HEK293T (cell line): ENCODE measurements around the gene MYCBP2.

Experiments used
- CTCF ChIA-PET: fragments of 350-600 bp; formaldehyde crosslinking; extraction: SDS; loops from one replicate; lab custom pipeline; 2021; ENCODE audit warnings: antibody characterized with exemption, inconsistent platforms; lab: Yijun Ruan, JAX
- POLR2A ChIA-PET: fragments of 350-600 bp; formaldehyde crosslinking; extraction: SDS; loops from one replicate; lab custom pipeline; 2020; ENCODE audit warnings: antibody characterized with exemption, inconsistent platforms; lab: Yijun Ruan, JAX
- DNase-seq: peaks from one replicate; pipeline ENCODE4 v3.0.0; 2012; ENCODE audit warnings: mixed read lengths; ENCODE audit errors: extremely low spot score
- ARNT ChIP-seq: fragments of 450-650 bp; IDR thresholded peaks from 2 replicates; pipeline ENCODE4 v1.6.1; 2017; ENCODE audit warnings: mild to moderate bottlenecking
- BHLHE40 ChIP-seq: fragments of 450-650 bp; IDR thresholded peaks from 2 replicates; pipeline ENCODE4 v1.6.1; 2016; ENCODE audit warnings: mild to moderate bottlenecking, moderate library complexity, borderline replicate concordance
- CTBP1 ChIP-seq: fragments of 450-650 bp; IDR thresholded peaks from 2 replicates; pipeline ENCODE4 v1.6.1; 2016; ENCODE audit warnings: borderline replicate concordance
- ELF4 ChIP-seq: fragments of 450-650 bp; IDR thresholded peaks from 2 replicates; pipeline ENCODE4 v1.6.1; 2017; ENCODE audit warnings: antibody characterized with exemption
- FOXA1 ChIP-seq: fragments of 450-650 bp; IDR thresholded peaks from 2 replicates; pipeline ENCODE4 v1.6.1; 2016; ENCODE audit warnings: mild to moderate bottlenecking
- FOXK2 ChIP-seq: fragments of 450-650 bp; IDR thresholded peaks from 2 replicates; pipeline ENCODE4 v1.6.1; 2016; ENCODE audit warnings: mild to moderate bottlenecking
- FOXM1 ChIP-seq: fragments of 450-650 bp; IDR thresholded peaks from 2 replicates; pipeline ENCODE4 v1.6.1; 2017; ENCODE audit warnings: mild to moderate bottlenecking, borderline replicate concordance
- HDGF ChIP-seq: fragments of 450-650 bp; IDR thresholded peaks from 2 replicates; pipeline ENCODE4 v1.6.1; 2017; ENCODE audit warnings: antibody characterized with exemption, borderline replicate concordance
- L3MBTL2 ChIP-seq: fragments of 450-650 bp; conservative IDR thresholded peaks from 2 replicates; pipeline ENCODE4 v1.6.1; 2016; ENCODE audit warnings: mild to moderate bottlenecking
- LEF1 ChIP-seq: fragments of 450-650 bp; IDR thresholded peaks from 2 replicates; pipeline ENCODE4 v1.6.1; 2017; ENCODE audit warnings: mild to moderate bottlenecking, borderline replicate concordance
- NFRKB ChIP-seq: fragments of 450-650 bp; IDR thresholded peaks from 2 replicates; pipeline ENCODE4 v1.6.1; 2016; ENCODE audit warnings: mild to moderate bottlenecking, moderate library complexity
- PKNOX1 ChIP-seq: fragments of 450-650 bp; IDR thresholded peaks from 2 replicates; pipeline ENCODE4 v1.6.1; 2016
- SP1 ChIP-seq: fragments of 450-650 bp; IDR thresholded peaks from 2 replicates; pipeline ENCODE4 v1.6.1; 2017
- SUZ12 ChIP-seq: fragments of 450-650 bp; IDR thresholded peaks from 2 replicates; pipeline ENCODE4 v1.6.1; 2016; ENCODE audit warnings: mild to moderate bottlenecking
- TARDBP ChIP-seq: fragments of 450-650 bp; IDR thresholded peaks from 2 replicates; pipeline ENCODE4 v1.6.1; 2016
- ZNF384 ChIP-seq: fragments of 450-650 bp; IDR thresholded peaks from 2 replicates; pipeline ENCODE4 v1.6.1; 2016

The MYCBP2 gene

GRCh38 chr13:77113496-77113895 is 213.4 kb downstream of the MYCBP2 start:
- TF ChIP-seq TARDBP (no peak), SP1 (no peak), FOXK2 (no peak), ZNF384 (no peak), HDGF (no peak), ARNT (no peak), FOXA1 (no peak), FOXM1 (no peak), CTBP1 (no peak), LEF1 (no peak), NFRKB (no peak), L3MBTL2 (no peak), PKNOX1 (no peak), SUZ12 (no peak), BHLHE40 (no peak), ELF4 (no peak)
- POLR2A ChIA-PET: no interaction called here
- no peak for DNase-seq
- CTCF ChIA-PET: no interaction called here

- CTCF ChIA-PET: no interaction called here
- no peak for DNase-seq
- POLR2A ChIA-PET: no interaction called here
- TF ChIP-seq ZNF384 (no peak), LEF1 (no peak), TARDBP (no peak), L3MBTL2 (no peak), CTBP1 (no peak), PKNOX1 (no peak), FOXK2 (no peak), HDGF (no peak), NFRKB (no peak), FOXM1 (no peak), FOXA1 (no peak), ARNT (no peak), ELF4 (no peak), BHLHE40 (no peak), SP1 (no peak)
Observed at GRCh38 chr13:77105051-77105450, 221.8 kb downstream of the MYCBP2 start.

- DNase-seq: no peak
- ChIA-PET POLR2A (no interaction called here), CTCF (no interaction called here)
- TF ChIP-seq FOXA1: no peak
- TF ChIP-seq HDGF: no peak
- no peak for TF ChIP-seq FOXK2
- no peak for TF ChIP-seq FOXM1
- TF ChIP-seq TARDBP: no peak
- no peak for TF ChIP-seq SUZ12
- no peak for TF ChIP-seq ZNF384
- no peak for TF ChIP-seq LEF1
- TF ChIP-seq SP1: no peak
- TF ChIP-seq ARNT: no peak
- no peak for TF ChIP-seq ELF4
- no peak for TF ChIP-seq L3MBTL2
- no peak for TF ChIP-seq CTBP1
- no peak for TF ChIP-seq BHLHE40
- TF ChIP-seq PKNOX1: no peak
- TF ChIP-seq NFRKB: no peak
Observed at GRCh38 chr13:77099415-77099814, 227.5 kb downstream of the MYCBP2 start.

- ChIA-PET CTCF (no interaction called here), POLR2A (no interaction called here)
- TF ChIP-seq ELF4: no peak
- TF ChIP-seq PKNOX1: no peak
- no peak for TF ChIP-seq NFRKB
- TF ChIP-seq HDGF: no peak
- TF ChIP-seq BHLHE40: no peak
- TF ChIP-seq LEF1: no peak
- no peak for TF ChIP-seq L3MBTL2
- no peak for TF ChIP-seq ARNT
- no peak for TF ChIP-seq SUZ12
- TF ChIP-seq ZNF384: no peak
- TF ChIP-seq CTBP1: no peak
- no peak for DNase-seq
Observed at GRCh38 chr13:77095288-77095687, 231.6 kb downstream of the MYCBP2 start.

- POLR2A ChIA-PET: no interaction called here
- DNase-seq: no peak
- CTCF ChIA-PET: no interaction called here
- TF ChIP-seq LEF1 (no peak), L3MBTL2 (no peak), CTBP1 (no peak), FOXK2 (no peak), NFRKB (no peak), ELF4 (no peak), HDGF (no peak), PKNOX1 (no peak), FOXA1 (no peak), TARDBP (no peak)
Observed at GRCh38 chr13:77094773-77095172, 232.1 kb downstream of the MYCBP2 start.
